ENCODE measurements around the gene GDAP1L1. TPM values are rescaled to one million over a fixed set of nuclear protein-coding genes. Genes with fewer than 3 reads are reported as not detected.

Gene GDAP1L1
- total RNA-seq, 2 donors from 2014 or later = 1.5 TPM; not detected in 1

- Histone ChIP-seq H3K4me3 (no peak overlapping the region), H3K27ac (no peak overlapping the region), H3K27me3 (replicated peaks; ENCODE audit: insufficient read depth) (no peaks in the 10 kb centered on the region), H3K4me1 (replicated peaks) (no peaks in the 10 kb centered on the region), H3K36me3 (no peaks in the 10 kb centered on the region), H3K9me3 (no peaks in the 10 kb centered on the region)
- DNase-seq (ENCODE audit: low spot score) = no peak
- TF ChIP-seq POLR2A (IDR thresholded peaks at IDR 0.05) (no peak), CTCF (IDR thresholded peaks at IDR 0.05) (no peak), POLR2AphosphoS5 (IDR thresholded peaks at IDR 0.05) (no peak)
- intact Hi-C loops (cut with DNase I) = no loop called here
- WGBS = 64% methylated on average over 7 of the region's 7 CpGs
These were observed 24.3 kb upstream of the GDAP1L1 start for GRCh38 chr20:44222633-44223368.

- DNase-seq (ENCODE audit: low spot score) = no peak
- TF ChIP-seq CTCF (IDR thresholded peaks at IDR 0.05) (no peak), POLR2A (IDR thresholded peaks at IDR 0.05) (no peak), POLR2AphosphoS5 (IDR thresholded peaks at IDR 0.05) (no peak)
- Histone ChIP-seq H3K27ac (no peak overlapping the region), H3K4me3 (no peak overlapping the region), H3K36me3 (no peaks in the 10 kb centered on the region), H3K27me3 (replicated peaks; ENCODE audit: insufficient read depth) (no peaks in the 10 kb centered on the region), H3K4me1 (replicated peaks) (no peaks in the 10 kb centered on the region), H3K9me3 (no peaks in the 10 kb centered on the region)
- 46% methylated on average over 5 of the region's 5 CpGs for WGBS
- intact Hi-C loops (cut with DNase I) = no loop called here
These were observed 23.4 kb upstream of the GDAP1L1 start for GRCh38 chr20:44223721-44224120.

- no peak overlapping the region for H3K4me3 ChIP-seq
- no peaks in the 10 kb centered on the region for H3K9me3 ChIP-seq
- H3K36me3 ChIP-seq = no peaks in the 10 kb centered on the region
- H3K27ac ChIP-seq = no peak overlapping the region
- intact Hi-C loops (cut with DNase I) = no loop called here
- H3K4me1 ChIP-seq (replicated peaks) = no peaks in the 10 kb centered on the region
- 93% methylated on average over 5 of the region's 5 CpGs for WGBS
- no peak for DNase-seq (ENCODE audit: low spot score)
- H3K27me3 ChIP-seq (replicated peaks; ENCODE audit: insufficient read depth) = no peaks in the 10 kb centered on the region
- TF ChIP-seq CTCF (IDR thresholded peaks at IDR 0.05) (no peak), POLR2AphosphoS5 (IDR thresholded peaks at IDR 0.05) (no peak), POLR2A (IDR thresholded peaks at IDR 0.05) (no peak)
These were observed 22.5 kb upstream of the GDAP1L1 start for GRCh38 chr20:44224637-44225036.

GRCh38 chr20:44228465-44229258, 18.4 kb upstream of the GDAP1L1 start:
- no peaks in the 10 kb centered on the region for H3K36me3 ChIP-seq
- H3K4me3 ChIP-seq = no peak overlapping the region
- intact Hi-C loops (cut with DNase I) = no loop called here
- H3K4me1 ChIP-seq (replicated peaks) = no peaks in the 10 kb centered on the region
- TF ChIP-seq POLR2AphosphoS5 (IDR thresholded peaks at IDR 0.05) (no peak), POLR2A (IDR thresholded peaks at IDR 0.05) (no peak), CTCF (IDR thresholded peaks at IDR 0.05) (no peak)
- H3K9me3 ChIP-seq = no peaks in the 10 kb centered on the region
- H3K27ac ChIP-seq = no peak overlapping the region
- no peak for DNase-seq (ENCODE audit: low spot score)
- no peaks in the 10 kb centered on the region for H3K27me3 ChIP-seq (replicated peaks; ENCODE audit: insufficient read depth)
- WGBS = 43% methylated on average over 17 of the region's 17 CpGs
